Astrocyte (in vitro differentiated cells and primary cell): ENCODE results near the gene POLD3.

ENCODE experiments used
- EZH2 ChIP-seq: IDR thresholded peaks from 2 replicates; pipeline ENCODE4 v1.6.1; 2012; ENCODE audit warnings: mild to moderate bottlenecking, low read length, inconsistent platforms; ENCODE audit not compliant: insufficient read depth
- TF ChIP-seq, protein P1 (sequence below): IDR thresholded peaks from 2 replicates; pipeline ENCODE4 v1.5.1; 2011; ENCODE audit warnings: low read depth, mild to moderate bottlenecking, inconsistent platforms, low read length, moderate library complexity; ENCODE audit not compliant: insufficient read depth

DNA sequence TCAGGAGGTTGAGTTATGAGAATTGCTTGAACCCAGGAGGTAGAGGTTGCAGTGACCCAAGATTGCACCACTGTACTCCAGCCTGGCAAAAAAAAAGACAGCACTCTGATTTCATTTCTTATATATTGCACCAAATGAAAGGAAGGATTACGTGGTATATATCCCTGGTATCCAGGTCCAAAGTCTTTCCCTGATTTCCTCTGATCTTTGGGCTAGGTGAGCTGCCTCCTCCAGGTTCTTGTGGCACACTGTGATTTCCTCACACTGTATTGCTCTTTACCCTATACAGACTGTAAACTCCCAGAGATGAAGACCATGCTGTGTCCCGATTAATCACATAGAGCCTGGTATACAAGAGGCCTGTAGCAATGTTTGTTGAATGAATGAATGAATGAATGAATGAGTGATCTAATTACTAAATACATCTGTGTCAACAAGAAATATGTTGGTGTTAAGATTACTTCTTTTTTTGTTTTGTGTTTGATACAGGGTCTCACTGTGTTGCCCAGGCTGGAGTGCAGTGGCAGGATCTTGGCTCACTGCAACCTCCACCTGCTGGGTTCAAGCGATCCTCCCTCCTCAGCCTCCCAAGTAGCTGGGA, 9.3 kb upstream of the POLD3 start:
- TF ChIP-seq, protein P1, sequence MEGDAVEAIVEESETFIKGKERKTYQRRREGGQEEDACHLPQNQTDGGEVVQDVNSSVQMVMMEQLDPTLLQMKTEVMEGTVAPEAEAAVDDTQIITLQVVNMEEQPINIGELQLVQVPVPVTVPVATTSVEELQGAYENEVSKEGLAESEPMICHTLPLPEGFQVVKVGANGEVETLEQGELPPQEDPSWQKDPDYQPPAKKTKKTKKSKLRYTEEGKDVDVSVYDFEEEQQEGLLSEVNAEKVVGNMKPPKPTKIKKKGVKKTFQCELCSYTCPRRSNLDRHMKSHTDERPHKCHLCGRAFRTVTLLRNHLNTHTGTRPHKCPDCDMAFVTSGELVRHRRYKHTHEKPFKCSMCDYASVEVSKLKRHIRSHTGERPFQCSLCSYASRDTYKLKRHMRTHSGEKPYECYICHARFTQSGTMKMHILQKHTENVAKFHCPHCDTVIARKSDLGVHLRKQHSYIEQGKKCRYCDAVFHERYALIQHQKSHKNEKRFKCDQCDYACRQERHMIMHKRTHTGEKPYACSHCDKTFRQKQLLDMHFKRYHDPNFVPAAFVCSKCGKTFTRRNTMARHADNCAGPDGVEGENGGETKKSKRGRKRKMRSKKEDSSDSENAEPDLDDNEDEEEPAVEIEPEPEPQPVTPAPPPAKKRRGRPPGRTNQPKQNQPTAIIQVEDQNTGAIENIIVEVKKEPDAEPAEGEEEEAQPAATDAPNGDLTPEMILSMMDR = no peak
- TF ChIP-seq EZH2 = no peak
